Suppressor macrophage (primary cell): ENCODE results near the gene SH3BP5.

Experiments used
- DNase-seq, 4 experiments: peaks; one replicate each; pipeline ENCODE4 v3.0.0-alpha.2; 2020 to 2022

SH3BP5 gene

DNA sequence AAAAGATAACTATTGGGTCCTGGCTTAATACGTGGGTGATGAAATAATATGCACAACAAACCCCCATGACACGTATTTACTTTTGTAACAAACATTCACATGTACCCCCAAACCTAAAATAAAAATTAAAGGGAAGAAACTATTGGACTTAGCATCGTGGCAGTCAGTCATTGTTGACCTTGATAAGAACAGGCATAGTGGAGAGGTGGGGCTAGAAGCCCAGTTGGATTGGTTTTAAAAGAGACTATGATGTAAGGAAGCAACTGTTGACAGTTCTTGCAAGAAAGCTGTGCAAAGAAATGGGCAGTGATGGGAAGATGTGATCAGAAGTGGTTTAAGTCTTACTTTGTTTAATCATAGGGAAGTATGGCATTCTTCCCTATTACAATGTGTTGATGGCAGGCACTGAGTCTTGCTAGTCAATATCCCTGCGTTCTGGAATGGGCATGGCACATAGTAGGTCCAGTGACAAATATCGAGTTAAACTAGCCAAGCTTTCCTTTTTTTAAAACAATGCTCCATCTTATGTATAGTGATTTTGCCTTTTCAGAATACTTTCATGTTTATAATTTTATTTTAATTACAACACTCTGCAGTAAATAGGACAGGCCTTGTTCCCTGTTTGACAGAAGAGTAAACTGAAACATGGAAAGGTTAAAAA lies 88.4 kb downstream of the SH3BP5 start:
- DNase-seq, result no peak

DNA sequence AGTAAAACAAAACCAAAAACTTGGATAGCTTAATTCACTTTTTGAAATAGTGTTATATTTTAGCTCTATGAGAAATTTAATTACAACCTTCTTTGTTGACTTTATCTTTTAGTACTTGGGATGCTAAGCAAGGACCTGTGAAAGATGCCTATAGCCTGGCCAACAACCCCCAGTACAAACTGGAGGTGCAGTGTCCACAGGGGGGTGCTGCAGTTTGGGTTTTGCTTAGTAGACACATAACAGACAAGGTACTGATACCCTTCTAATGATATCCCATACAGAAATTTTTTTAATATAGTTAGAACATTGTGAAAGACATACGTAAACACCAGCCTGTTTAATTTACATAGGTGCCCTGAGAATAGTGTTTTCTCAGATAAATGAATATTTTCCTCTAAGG lies 91.0 kb downstream of the SH3BP5 start:
- peak; percentile 34 to 67 (median 50) for DNase-seq

GRCh38 chr3:15229262-15229661 lies 103.1 kb downstream of the SH3BP5 start:
- no peak for DNase-seq

- DNase-seq, result no peak
These were observed 104.2 kb downstream of the SH3BP5 start for GRCh38 chr3:15228147-15228546.

DNA sequence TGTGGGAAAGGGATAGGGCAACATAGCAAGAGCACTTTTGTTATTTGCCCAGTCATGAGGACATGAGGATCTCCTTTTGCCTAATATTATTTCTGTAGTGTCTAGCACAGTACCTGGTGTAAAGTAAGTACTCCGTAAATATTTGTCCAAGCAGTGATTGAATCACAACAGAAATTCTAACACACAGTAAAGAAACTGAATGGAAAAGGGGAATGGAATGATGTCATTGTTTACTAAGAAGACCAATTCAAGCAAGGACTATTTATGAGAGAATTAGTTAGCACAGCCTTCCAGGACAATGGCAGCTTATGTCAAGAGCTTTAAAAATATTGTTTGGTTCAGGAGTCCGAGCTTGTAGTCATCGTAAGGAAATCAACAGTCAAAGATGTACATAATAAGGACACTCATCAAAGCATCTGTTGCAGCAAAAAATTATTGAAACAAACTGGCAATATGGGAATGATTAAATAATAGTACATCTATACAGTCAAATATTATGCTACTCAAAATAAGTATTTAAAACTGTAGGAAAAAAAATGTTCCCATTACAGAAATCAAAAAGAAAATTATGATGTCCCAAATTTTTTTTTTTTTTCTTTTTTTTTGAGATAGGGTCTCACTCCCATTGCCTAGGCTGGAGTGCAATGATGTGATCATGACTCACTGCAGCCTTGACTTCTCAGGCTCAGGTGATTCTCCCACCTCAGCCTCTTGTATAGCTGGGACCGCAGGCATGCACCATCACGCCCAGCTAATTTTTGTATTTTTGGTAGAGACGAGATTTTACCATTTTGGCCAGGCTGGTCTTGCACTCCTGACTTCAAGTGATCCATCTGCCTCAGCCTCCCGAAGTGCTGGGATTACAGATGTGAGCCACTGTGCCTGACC lies 108.5 kb downstream of the SH3BP5 start:
- DNase-seq, result no peak

GRCh38 chr3:15221574-15222217 lies 110.7 kb downstream of the SH3BP5 start:
- DNase-seq, result no peak

- DNase-seq, result no peak
These were observed 111.7 kb downstream of the SH3BP5 start for GRCh38 chr3:15220661-15221060.

- no peak for DNase-seq
These were observed 112.3 kb downstream of the SH3BP5 start for GRCh38 chr3:15220056-15220455.

GRCh38 chr3:15218689-15219088 lies 113.7 kb downstream of the SH3BP5 start:
- no peak for DNase-seq

- no peak for DNase-seq
These were observed 114.5 kb downstream of the SH3BP5 start for GRCh38 chr3:15217841-15218267.

DNA sequence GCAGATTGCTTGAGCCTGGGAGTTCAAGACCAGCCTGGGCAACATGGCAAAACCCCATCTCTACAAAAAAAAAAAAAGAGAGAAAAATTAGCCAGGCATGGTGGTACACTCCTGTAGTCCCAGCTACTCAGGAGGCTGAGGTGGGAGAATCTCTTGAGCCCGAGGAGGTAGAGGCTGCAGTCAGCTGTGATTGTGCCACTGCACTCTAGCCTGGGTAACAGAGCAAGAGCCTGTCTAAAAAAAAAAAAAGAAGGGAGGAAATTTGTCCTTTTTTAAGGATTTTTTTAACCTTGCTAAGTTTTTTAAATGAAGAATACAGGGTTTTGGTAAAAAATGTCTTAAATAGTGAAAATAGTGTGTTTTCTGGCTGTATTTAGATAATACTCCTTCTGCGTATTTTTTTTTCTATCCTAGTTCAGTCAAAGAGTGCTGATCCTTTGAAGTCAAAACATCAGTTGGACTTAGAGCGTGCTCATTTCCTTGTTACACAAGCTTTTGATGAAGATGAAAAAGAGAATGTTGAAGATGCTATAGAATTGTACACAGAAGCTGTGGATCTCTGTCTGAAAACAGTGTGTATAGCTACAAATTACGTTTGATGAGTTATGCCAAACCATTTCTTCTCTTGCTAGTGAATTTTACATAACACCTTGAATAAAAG lies 115.2 kb downstream of the SH3BP5 start:
- DNase-seq, result no peak

- DNase-seq, result peak in 1 of 4 experiments; percentile 26
These were observed 115.9 kb downstream of the SH3BP5 start for GRCh38 chr3:15216501-15216900.

GRCh38 chr3:15215996-15216395 lies 116.4 kb downstream of the SH3BP5 start:
- peak in 2 of 4 experiments; percentile 36 to 49 for DNase-seq

GRCh38 chr3:15214758-15215157 lies 117.6 kb downstream of the SH3BP5 start:
- no peak for DNase-seq

DNA sequence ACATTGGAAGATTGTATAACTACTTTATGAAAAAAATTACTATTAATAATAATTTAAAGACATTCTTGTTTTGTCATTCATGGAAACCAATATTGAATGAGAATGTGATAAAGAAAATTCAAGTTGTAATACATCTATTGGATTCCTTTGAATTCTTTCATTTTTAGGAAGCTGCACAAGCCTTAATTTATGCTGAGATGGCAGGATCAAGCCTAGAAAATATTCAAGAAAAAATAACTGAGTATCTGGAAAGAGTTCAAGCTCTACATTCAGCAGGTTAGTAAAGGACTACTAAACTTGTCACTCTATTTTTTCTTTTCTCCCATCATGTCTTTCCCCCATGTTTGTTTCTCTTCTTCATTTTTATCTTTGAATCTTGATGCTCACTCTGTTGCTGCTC lies 120.4 kb downstream of the SH3BP5 start:
- DNase-seq, result no peak

GRCh38 chr3:15207836-15208504 lies 124.4 kb downstream of the SH3BP5 start:
- no peak for DNase-seq

DNA sequence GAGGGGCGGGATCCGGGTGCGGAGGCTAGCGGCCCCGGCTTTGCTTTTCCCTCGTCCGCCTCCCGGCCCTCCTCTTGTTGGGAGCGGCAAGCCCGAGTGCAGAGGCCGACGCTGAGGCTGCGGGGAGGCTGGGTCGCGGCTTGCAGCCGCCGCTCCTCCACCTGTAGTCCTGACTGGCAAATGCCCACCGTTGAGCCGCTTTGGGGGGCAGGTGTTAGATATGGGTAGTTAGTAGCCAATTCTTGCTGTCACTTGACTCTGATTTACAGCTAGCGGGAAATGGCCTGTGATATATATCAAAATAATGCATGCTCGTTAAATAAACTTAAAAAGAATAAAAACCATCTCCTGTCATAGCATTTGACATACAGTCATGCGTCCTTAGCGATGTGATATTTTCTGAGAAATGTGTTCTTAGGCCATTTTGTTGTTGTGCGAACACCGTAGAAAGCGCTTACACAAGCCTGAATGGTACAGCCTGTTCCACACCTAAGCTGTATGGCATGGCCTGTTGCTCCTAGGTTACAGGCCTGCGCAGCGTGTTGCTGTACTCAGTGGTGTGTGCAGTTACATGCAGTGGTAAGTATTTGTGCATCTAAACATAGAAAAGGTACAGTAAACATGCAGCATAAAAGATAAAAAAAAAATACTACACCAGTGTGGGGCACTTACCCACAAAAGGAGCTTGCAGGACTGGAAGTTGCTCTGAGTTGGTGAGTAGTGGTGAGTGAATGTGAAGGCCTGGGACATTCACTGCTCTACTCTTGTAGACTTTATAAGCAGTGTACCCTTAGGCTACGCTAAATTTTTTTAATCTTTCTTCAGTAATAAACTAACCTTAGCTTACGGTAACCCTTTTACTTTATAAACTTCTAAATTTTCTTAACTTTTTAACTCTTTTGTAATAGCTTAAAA lies 125.5 kb downstream of the SH3BP5 start:
- DNase-seq, result peak; percentile 20 to 39 (median 37)

DNA sequence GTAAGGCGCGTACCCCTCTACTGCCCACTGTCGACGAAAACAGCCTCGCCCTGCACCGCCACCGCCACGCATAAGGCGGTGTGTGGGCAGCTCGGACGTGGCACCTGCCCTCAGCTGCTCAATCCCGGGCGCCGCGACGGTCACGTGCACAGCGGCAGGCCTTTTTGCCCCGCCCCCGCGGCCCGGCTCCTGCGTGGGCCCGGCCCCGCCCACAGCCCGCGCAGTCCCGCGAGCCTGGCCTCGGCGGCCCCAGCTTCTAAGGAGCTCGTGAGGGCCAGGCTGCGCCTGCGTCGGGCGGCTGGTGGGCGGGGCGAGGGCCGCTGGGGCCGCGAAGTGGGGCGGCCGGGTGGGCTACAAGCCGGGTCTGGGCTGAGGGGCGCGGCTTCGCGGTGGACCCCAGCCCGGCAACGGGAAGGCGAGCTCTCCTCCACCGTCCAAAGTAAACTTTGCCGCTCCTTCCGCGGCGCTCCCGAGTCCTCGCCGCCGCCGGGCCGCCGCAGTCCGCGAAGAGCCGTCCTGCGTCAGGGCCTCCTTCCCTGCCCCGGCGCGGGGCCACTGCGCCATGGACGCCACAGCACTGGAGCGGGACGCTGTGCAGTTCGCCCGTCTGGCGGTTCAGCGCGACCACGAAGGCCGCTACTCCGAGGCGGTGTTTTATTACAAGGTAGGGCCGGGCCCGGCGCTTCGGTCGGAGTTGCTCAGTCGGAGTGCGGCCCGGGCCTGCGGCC lies 126.3 kb downstream of the SH3BP5 start, which contains the start of gene CAPN7:
Gene CAPN7, plus strand, starts transcription at position 313 of the 728 bp plus-strand sequence. Its CDS starts 250 bp downstream, at position 563.
- peak; percentile 98 to 100 (median 99) for DNase-seq

DNA sequence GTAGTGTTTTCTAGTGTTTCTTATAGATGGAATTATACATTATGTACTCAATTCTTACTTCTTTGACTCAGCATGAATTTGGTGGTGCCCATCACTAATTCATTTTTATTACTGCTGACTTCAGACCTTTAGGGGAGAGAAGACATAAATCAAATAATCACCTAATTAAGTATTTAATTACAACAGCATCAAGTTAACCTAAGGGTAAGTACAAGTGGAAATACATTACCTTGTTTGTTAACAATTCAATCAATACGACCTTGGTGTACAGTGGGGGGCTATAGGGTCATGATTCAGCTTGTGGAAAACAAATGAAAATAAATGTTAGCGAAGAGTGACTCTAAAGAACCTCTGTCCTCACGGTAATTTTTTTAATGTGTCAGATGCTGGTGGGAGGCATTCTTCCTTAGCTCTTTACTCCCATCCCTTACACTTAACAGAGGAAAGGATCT lies 126.9 kb downstream of the SH3BP5 start:
- no peak for DNase-seq
